GM19099 (cell line): ENCODE results near the gene ZMYM4.

Source experiments
- POLR2A ChIP-seq: IDR thresholded peaks from 3 replicates; pipeline ENCODE4 v1.6.1; 2011; ENCODE audit warnings: low read depth; ENCODE audit not compliant: insufficient read length; ENCODE audit errors: extremely low read depth

The ZMYM4 gene

GRCh38 chr1:35407743-35408142 is 139.2 kb downstream of the ZMYM4 start:
- TF ChIP-seq POLR2A = no peak

DNA sequence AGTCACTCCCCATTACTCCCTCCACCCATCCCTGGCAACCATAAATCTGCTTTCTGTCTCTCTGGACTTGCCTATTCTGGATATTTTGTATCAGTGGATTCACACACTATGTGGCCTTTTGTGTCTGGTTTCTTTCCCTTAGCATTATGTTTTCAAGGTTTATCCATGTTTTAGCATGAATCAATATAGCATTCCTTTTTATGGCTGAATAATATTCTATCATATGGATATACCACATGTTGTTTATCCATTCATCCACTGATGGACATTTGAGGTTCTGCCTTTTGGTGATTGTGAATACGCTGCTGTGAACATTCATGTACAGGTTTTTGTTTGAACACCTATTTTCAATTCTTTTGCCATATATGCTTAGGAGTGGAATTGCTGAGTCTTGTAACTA is 140.4 kb downstream of the ZMYM4 start:
- TF ChIP-seq POLR2A = no peak

GRCh38 chr1:35426097-35426586 is 157.6 kb downstream of the ZMYM4 start:
- TF ChIP-seq POLR2A = no peak

GRCh38 chr1:35428360-35428759 is 159.9 kb downstream of the ZMYM4 start:
- TF ChIP-seq POLR2A = no peak

GRCh38 chr1:35430762-35431161 is 162.3 kb downstream of the ZMYM4 start:
- TF ChIP-seq POLR2A = no peak

- no peak for TF ChIP-seq POLR2A
These were observed 162.7 kb downstream of the ZMYM4 start for GRCh38 chr1:35431173-35431599.

DNA sequence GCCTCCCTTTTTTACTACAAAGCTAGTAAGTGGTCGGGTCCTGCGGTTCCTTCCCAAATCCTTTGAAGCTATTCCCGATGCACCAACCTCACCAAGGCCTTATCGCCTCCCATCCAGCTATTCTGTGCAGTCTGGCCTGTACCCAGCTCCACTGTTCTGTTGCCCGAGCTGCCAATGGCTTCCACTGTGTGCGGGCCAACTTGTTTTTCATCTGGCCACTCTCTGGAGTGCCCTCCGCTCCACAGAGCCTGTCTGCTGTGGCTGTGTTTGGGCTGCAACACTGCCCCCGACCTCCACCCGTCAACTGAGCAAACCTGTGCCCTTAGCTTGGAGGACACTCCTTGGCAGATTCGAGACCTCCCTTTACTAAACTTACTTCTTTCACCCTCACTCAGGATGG is 163.7 kb downstream of the ZMYM4 start:
- no peak for TF ChIP-seq POLR2A

GRCh38 chr1:35433714-35434113 is 165.2 kb downstream of the ZMYM4 start:
- no peak for TF ChIP-seq POLR2A

DNA sequence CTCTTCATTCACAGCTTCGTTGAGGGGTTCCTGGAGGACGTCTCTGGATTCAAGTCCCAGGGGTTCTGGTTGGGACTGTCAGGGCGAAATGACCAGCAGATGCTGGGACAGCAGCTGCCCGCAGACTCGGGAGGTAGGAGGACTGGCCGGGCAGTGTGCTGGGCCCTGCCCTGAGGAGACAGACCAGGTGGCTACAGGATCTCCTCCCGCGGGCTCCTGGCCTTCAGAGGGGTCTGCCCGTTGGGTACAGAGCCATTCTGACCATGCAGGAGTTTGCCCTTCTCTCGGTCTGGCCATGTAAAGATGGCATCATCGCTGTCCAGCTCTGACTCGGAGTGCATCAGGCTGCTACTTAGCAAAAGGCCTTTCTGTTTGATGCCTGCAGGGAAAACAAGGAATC is 166.2 kb downstream of the ZMYM4 start:
- TF ChIP-seq POLR2A = no peak

GRCh38 chr1:35436078-35436477 is 167.6 kb downstream of the ZMYM4 start:
- TF ChIP-seq POLR2A = no peak

- TF ChIP-seq POLR2A = no peak
These were observed 168.7 kb downstream of the ZMYM4 start for GRCh38 chr1:35437200-35437599.

- TF ChIP-seq POLR2A = no peak
These were observed 171.1 kb downstream of the ZMYM4 start for GRCh38 chr1:35439626-35440025.

GRCh38 chr1:35441926-35442579 is 173.5 kb downstream of the ZMYM4 start:
- TF ChIP-seq POLR2A = no peak

- TF ChIP-seq POLR2A = no peak
These were observed 174.2 kb downstream of the ZMYM4 start for GRCh38 chr1:35442734-35443133.

- no peak for TF ChIP-seq POLR2A
These were observed 175.4 kb downstream of the ZMYM4 start for GRCh38 chr1:35443768-35444518.

DNA sequence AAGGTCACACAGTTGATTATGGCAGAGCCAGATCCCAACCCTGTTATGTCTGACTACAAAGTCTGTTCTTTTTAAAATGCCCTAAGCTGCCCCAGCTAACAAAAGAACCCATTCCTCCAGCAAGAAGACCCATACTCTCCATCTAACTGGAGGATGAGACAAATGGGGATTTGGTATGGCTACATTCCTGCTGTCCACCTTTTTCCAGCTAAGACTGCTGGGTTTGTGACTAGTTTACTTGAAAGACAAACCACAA is 175.9 kb downstream of the ZMYM4 start:
- no peak for TF ChIP-seq POLR2A
